ENCODE data around the gene C13orf46. TPM values are rescaled to one million over a fixed set of nuclear protein-coding genes. Genes with fewer than 3 reads are reported as not detected.
A peak's percentile ranks its signal among the peaks of the same experiment; 100 is the strongest.
"Not testable (repeated sequence)": the region's sequence is repeated elsewhere in the genome, so short reads cannot be mapped to it uniquely, and the experiment has no call there.

Gene C13orf46
- total RNA-seq, 3 donors from 2014 or later, result 1.3 to 1.8 (median 1.6) TPM

- TF ChIP-seq, protein P1, sequence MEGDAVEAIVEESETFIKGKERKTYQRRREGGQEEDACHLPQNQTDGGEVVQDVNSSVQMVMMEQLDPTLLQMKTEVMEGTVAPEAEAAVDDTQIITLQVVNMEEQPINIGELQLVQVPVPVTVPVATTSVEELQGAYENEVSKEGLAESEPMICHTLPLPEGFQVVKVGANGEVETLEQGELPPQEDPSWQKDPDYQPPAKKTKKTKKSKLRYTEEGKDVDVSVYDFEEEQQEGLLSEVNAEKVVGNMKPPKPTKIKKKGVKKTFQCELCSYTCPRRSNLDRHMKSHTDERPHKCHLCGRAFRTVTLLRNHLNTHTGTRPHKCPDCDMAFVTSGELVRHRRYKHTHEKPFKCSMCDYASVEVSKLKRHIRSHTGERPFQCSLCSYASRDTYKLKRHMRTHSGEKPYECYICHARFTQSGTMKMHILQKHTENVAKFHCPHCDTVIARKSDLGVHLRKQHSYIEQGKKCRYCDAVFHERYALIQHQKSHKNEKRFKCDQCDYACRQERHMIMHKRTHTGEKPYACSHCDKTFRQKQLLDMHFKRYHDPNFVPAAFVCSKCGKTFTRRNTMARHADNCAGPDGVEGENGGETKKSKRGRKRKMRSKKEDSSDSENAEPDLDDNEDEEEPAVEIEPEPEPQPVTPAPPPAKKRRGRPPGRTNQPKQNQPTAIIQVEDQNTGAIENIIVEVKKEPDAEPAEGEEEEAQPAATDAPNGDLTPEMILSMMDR (IDR thresholded peaks at IDR 0.05), result no peak
- no peaks in the 10 kb centered on the region for H3K9me3 ChIP-seq
- peak in 2 of 3 donors; percentile 15 to 20 for DNase-seq
- no peak for ATAC-seq
- no peaks in the 10 kb centered on the region for H3K36me3 ChIP-seq (ENCODE audit: low read depth)
- intact Hi-C loops (cut with DNase I, micrococcal nuclease), result no loop called here
- no peaks in the 10 kb centered on the region for H3K4me1 ChIP-seq (ENCODE audit: low read depth)
- no peak overlapping the region for H3K4me3 ChIP-seq
Measured at GRCh38 chr13:113991191-113991669, 17.4 kb upstream of the C13orf46 start.

GRCh38 chr13:113990321-113990837, 16.5 kb upstream of the C13orf46 start:
- intact Hi-C loops (cut with DNase I, micrococcal nuclease), result no loop called here
- ATAC-seq (no peak), DNase-seq (peak in 2 of 3 donors; percentile 17 to 21)
- Histone ChIP-seq H3K36me3 (ENCODE audit: low read depth) (no peaks in the 10 kb centered on the region), H3K9me3 (no peaks in the 10 kb centered on the region), H3K4me3 (no peak overlapping the region), H3K4me1 (ENCODE audit: low read depth) (no peaks in the 10 kb centered on the region)
- TF ChIP-seq, protein P1 (IDR thresholded peaks at IDR 0.05), result no peak

DNA sequence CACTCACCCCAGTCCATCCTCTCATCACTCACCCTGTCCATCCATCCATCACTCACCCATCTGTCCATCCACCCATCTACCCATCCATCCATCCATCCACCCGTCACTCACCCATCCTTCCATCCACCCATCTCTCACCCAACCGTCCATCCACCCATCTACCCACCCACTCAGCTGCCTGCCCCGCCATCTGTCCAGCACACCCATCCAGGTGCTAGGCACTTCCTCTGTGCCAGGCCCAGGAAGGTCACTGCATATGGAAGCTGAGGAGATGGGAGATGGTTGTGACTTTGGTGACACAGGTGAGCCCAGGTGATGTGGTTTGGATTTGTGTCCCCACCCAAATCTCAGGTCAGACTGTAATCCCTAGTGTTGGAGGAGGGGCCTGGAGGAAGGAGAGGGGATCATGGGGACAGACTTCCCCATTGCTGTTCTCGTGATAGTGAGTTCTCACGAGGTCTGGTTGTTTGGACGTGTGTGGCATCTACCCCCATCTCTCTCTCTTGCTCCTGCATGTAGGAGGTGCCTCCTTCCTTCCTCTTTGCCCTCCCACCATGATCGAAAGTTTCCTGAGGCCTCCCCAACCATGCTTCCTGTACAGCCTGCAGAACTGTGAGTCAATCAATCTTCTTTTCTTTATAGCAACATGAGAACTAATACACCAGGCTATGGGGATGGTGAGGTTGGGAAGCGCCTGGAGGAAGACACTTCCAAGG, 15.9 kb upstream of the C13orf46 start:
- Histone ChIP-seq H3K4me1 (ENCODE audit: low read depth) (no peaks in the 10 kb centered on the region), H3K9me3 (no peaks in the 10 kb centered on the region), H3K4me3 (no peak overlapping the region), H3K36me3 (ENCODE audit: low read depth) (no peaks in the 10 kb centered on the region)
- intact Hi-C loops (cut with DNase I, micrococcal nuclease), result no loop called here
- DNase-seq (peak in 2 of 3 donors; percentile 7 to 19), ATAC-seq (no peak)
- TF ChIP-seq, protein P1 (IDR thresholded peaks at IDR 0.05), result no peak

- not testable (repeated sequence) for ATAC-seq
Measured at GRCh38 chr13:113988859-113989258, 15.0 kb upstream of the C13orf46 start.

GRCh38 chr13:113982296-113982661, 8.4 kb upstream of the C13orf46 start:
- DNase-seq (peak in 1 of 3 donors; percentile 32), ATAC-seq (no peak)
- H3K4me1 ChIP-seq (ENCODE audit: low read depth), result peaks cover 3% of the 10 kb centered on the region
- H3K4me3 ChIP-seq, result no peak overlapping the region
- H3K9me3 ChIP-seq, result no peaks in the 10 kb centered on the region
- H3K36me3 ChIP-seq (ENCODE audit: low read depth), result no peaks in the 10 kb centered on the region
- intact Hi-C loops (cut with DNase I, micrococcal nuclease), result no loop called here
- TF ChIP-seq, protein P1 (IDR thresholded peaks at IDR 0.05), result no peak

More at GRCh38 chr13:113988859-113989258, 15.0 kb upstream of the C13orf46 start:
- DNase-seq; intact Hi-C loops (cut with DNase I, micrococcal nuclease); H3K4me1 ChIP-seq (ENCODE audit: low read depth); H3K9me3 ChIP-seq; H3K4me3 ChIP-seq; H3K36me3 ChIP-seq (ENCODE audit: low read depth): not testable (repeated sequence)

GRCh38 chr13:113981611-113982295, 7.9 kb upstream of the C13orf46 start:
- Histone ChIP-seq H3K36me3 (ENCODE audit: low read depth) (no peaks in the 10 kb centered on the region), H3K9me3 (no peaks in the 10 kb centered on the region), H3K4me1 (ENCODE audit: low read depth) (peaks cover 3% of the 10 kb centered on the region), H3K4me3 (no peak overlapping the region)
- intact Hi-C loops (cut with DNase I, micrococcal nuclease), result no loop called here
- DNase-seq, result peak in 1 of 3 donors; percentile 50
- TF ChIP-seq, protein P1 (IDR thresholded peaks at IDR 0.05), result no peak
- ATAC-seq, result no peak

Data from mucosa of descending colon (tissue), 3 donors.